ENCODE data around the gene NUDT8.

The NUDT8 gene

DNA sequence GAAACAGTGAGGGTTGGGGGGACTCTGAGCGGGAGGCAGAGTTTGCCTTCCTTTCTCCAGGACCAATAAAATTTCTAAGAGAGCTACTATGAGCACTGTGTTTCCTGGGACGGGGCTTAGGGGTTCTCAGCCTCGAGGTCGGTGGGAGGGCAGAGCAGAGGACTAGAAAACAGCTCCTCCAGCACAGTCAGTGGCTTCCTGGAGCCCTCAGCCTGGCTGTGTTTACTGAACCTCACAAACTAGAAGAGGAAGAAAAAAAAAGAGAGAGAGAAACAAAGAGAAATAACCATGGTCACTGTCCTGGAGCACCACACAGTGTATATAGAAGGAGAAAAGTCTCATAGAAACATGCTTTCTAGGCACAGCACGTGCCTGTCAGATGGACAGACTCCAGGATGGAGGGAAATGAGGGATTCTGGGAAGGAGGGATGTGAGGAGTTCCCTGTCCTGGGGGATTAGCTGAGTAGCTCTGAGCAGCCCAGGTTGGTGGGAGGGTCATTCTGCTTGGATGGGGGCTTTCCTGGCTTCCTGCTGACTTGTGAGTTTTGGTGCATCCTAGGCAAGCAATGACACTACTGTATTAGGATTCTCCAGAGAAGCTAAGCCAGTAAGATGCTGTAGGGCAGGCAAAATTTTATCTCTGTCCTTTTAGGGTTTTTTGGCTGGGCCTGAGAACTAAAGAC lies 43.0 kb downstream of the NUDT8 start:
- CTCF ChIA-PET: interaction anchor here (1.0 to 1.3 kb wide), 2 partner anchors 10 to 43 kb away, joined by 3 read pairs; partner anchors contain the start of gene NUDT8
- no peak for TF ChIP-seq PKNOX1 (IDR thresholded peaks at IDR 0.05)
- TF ChIP-seq CTBP1 (IDR thresholded peaks at IDR 0.05; ENCODE audit: borderline replicate concordance): no peak
- TF ChIP-seq FOXK2 (IDR thresholded peaks at IDR 0.05): no peak
- no peak for TF ChIP-seq BHLHE40 (IDR thresholded peaks at IDR 0.05; ENCODE audit: borderline replicate concordance)
- TF ChIP-seq FOXA1 (IDR thresholded peaks at IDR 0.05): no peak
- no peak for DNase-seq (ENCODE audit: extremely low spot score)
- POLR2A ChIA-PET: no interaction called here

GRCh38 chr11:67585911-67586310 lies 43.8 kb downstream of the NUDT8 start:
- POLR2A ChIA-PET: no interaction called here

GRCh38 chr11:67584881-67585873 lies 44.6 kb downstream of the NUDT8 start:
- no peak for DNase-seq (ENCODE audit: extremely low spot score)
- CTCF ChIA-PET: interaction anchor here (0.5 to 1.3 kb wide), 2 partner anchors 7 to 44 kb away, joined by 3 read pairs; partner anchors contain the start of gene NUDT8
- POLR2A ChIA-PET: interaction anchor here (2.7 kb wide), 1 partner anchor 8 kb away, joined by 14 read pairs; no protein-coding TSS in a partner anchor
- TF ChIP-seq BHLHE40 (IDR thresholded peaks at IDR 0.05; ENCODE audit: borderline replicate concordance) (no peak), ZNF384 (IDR thresholded peaks at IDR 0.05) (no peak), LEF1 (IDR thresholded peaks at IDR 0.05; ENCODE audit: borderline replicate concordance) (no peak), NFRKB (IDR thresholded peaks at IDR 0.05) (no peak)

More at GRCh38 chr11:67585911-67586310, 43.8 kb downstream of the NUDT8 start:
- no peak for TF ChIP-seq BHLHE40 (IDR thresholded peaks at IDR 0.05; ENCODE audit: borderline replicate concordance)
- TF ChIP-seq ARNT (IDR thresholded peaks at IDR 0.05): no peak
- TF ChIP-seq LEF1 (IDR thresholded peaks at IDR 0.05; ENCODE audit: borderline replicate concordance): no peak
- TF ChIP-seq FOXA1 (IDR thresholded peaks at IDR 0.05): no peak
- CTCF ChIA-PET: interaction anchor here (1.0 to 1.3 kb wide), 2 partner anchors 9 to 43 kb away, joined by 3 read pairs; partner anchors contain the start of gene NUDT8
- no peak for DNase-seq (ENCODE audit: extremely low spot score)

- POLR2A ChIA-PET: interaction anchor here (1.0 to 2.7 kb wide), 3 partner anchors 8 to 19 kb away, joined by 3 to 14 read pairs (median 4); no protein-coding TSS in a partner anchor
- TF ChIP-seq ELF4 (IDR thresholded peaks at IDR 0.05) (no peak), L3MBTL2 (conservative IDR thresholded peaks at IDR 0.05) (peak; percentile 87)
- CTCF ChIA-PET: interaction anchor here (0.5 kb wide), 1 partner anchor 8 kb away, joined by 3 read pairs; no protein-coding TSS in a partner anchor
- DNase-seq (ENCODE audit: extremely low spot score): peak; percentile 28
These were observed 45.4 kb downstream of the NUDT8 start for GRCh38 chr11:67584205-67584880.

- TF ChIP-seq PKNOX1 (IDR thresholded peaks at IDR 0.05): no peak
- TF ChIP-seq HDGF (IDR thresholded peaks at IDR 0.05; ENCODE audit: borderline replicate concordance): 0 out of 2 replicates have a peak, but pooled peaks have one; percentile 64
- CTCF ChIA-PET: interaction anchor here (0.6 kb wide), 1 partner anchor 403 kb away, joined by 4 read pairs; no protein-coding TSS in a partner anchor
- DNase-seq (ENCODE audit: extremely low spot score): peak; percentile 92
- POLR2A ChIA-PET: interaction anchor here (0.7 to 2.7 kb wide), 6 partner anchors 9 to 65 kb away, joined by 3 to 14 read pairs (median 4); no protein-coding TSS in a partner anchor
These were observed 46.2 kb downstream of the NUDT8 start, which contains the start of gene GSTP1 for GRCh38 chr11:67583247-67584204. TSS of gene GSTP1 (plus strand) at chr11:67583812. CDS start at chr11:67583844, 32 bp downstream.

DNA sequence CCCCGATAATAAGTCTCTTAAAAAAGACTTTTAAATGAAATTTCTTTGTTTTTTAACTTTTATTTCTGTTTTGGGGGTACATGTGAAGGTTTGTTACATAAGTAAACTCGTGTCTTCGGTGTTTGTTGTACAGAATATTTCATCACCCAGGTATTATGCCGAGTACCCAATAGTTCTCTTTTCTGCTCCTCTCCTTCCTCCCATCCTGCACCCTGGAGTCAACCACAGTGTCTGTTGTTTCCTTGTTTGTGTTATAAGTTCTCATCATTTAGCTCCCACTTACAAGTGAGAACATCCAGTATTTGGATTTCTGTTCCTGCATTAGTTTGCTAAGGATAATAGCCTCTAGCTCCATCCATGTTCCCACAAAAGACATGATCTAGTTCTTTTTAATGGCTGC lies 47.7 kb downstream of the NUDT8 start:
- DNase-seq (ENCODE audit: extremely low spot score): no peak
- ChIA-PET POLR2A (interaction anchor here (1.1 to 2.7 kb wide), 3 partner anchors 11 to 180 kb away, joined by 3 to 14 read pairs (median 13); partner anchors contain the start of gene PPP1CA), CTCF (interaction anchor here (0.5 to 1.3 kb wide), 3 partner anchors 9 to 48 kb away, joined by 3 read pairs; no protein-coding TSS in a partner anchor)

More for the DNA sequence above, 47.7 kb downstream of the NUDT8 start:
- no peak for TF ChIP-seq FOXK2 (IDR thresholded peaks at IDR 0.05)
- TF ChIP-seq SP1 (IDR thresholded peaks at IDR 0.05): no peak
- TF ChIP-seq LEF1 (IDR thresholded peaks at IDR 0.05; ENCODE audit: borderline replicate concordance): no peak
- TF ChIP-seq CTBP1 (IDR thresholded peaks at IDR 0.05; ENCODE audit: borderline replicate concordance): no peak
- TF ChIP-seq ELF4 (IDR thresholded peaks at IDR 0.05): no peak
- no peak for TF ChIP-seq TARDBP (IDR thresholded peaks at IDR 0.05)
- TF ChIP-seq L3MBTL2 (conservative IDR thresholded peaks at IDR 0.05): no peak
- TF ChIP-seq PKNOX1 (IDR thresholded peaks at IDR 0.05): no peak
- TF ChIP-seq FOXM1 (IDR thresholded peaks at IDR 0.05; ENCODE audit: borderline replicate concordance): no peak
- no peak for TF ChIP-seq ZNF384 (IDR thresholded peaks at IDR 0.05)
- no peak for TF ChIP-seq SUZ12 (IDR thresholded peaks at IDR 0.05)
- no peak for TF ChIP-seq FOXA1 (IDR thresholded peaks at IDR 0.05)
- TF ChIP-seq NFRKB (IDR thresholded peaks at IDR 0.05): no peak
- no peak for TF ChIP-seq BHLHE40 (IDR thresholded peaks at IDR 0.05; ENCODE audit: borderline replicate concordance)
- no peak for TF ChIP-seq ARNT (IDR thresholded peaks at IDR 0.05)
- TF ChIP-seq HDGF (IDR thresholded peaks at IDR 0.05; ENCODE audit: borderline replicate concordance): no peak
